Tibial nerve (tissue), 4 donors: ENCODE data around the gene SLCO3A1. TPM values are rescaled to one million over a fixed set of nuclear protein-coding genes. Genes with fewer than 3 reads are reported as not detected.

Source experiments
- DNase-seq, 2 donors: peaks; one replicate each; pipeline ENCODE4 v3.0.0-alpha.2; 2019; ENCODE audit warnings: low spot score in 2 of 2
- H3K27ac ChIP-seq, 4 donors: fragments of 200-600 bp; sonication (generic) in 3 of 4; one replicate each; pipeline ENCODE4 v1.5.1; 2017 to 2019; ENCODE audit warnings: mild to moderate bottlenecking in 1 of 4
- H3K27me3 ChIP-seq, 2 donors: fragments of 200-600 bp; sonication (generic) in 1 of 2; one replicate each; pipeline versions ENCODE4 v1.5.1 to v1.6.0; 2017 to 2019
- H3K36me3 ChIP-seq, 3 donors: fragments of 200-600 bp; sonication (generic); one replicate each; pipeline ENCODE4 v1.5.1; 2018 to 2019
- H3K4me1 ChIP-seq, 4 donors: fragments of 200-600 bp; sonication (generic) in 3 of 4; one replicate each; pipeline ENCODE4 v1.5.1; 2017 to 2019
- H3K4me3 ChIP-seq, 4 donors: fragments of 200-600 bp; sonication (generic) in 3 of 4; one replicate each; pipeline ENCODE4 v1.5.1; 2017 to 2019; ENCODE audit warnings: mild to moderate bottlenecking in 1 of 4, moderate library complexity in 1 of 4
- H3K9me3 ChIP-seq, 4 donors: fragments of 200-600 bp; sonication (generic) in 3 of 4; one replicate each; pipeline ENCODE4 v1.5.1; 2017 to 2019
- CTCF ChIP-seq, 5 experiments: fragments of 200-600 bp in 3 of 5; fragments of 450-650 bp in 2 of 5; sonication (generic) in 3 of 5; IDR thresholded peaks; one replicate each; pipeline ENCODE4 v1.5.1; 2016 to 2019; ENCODE audit warnings: antibody characterized with exemption in 5 of 5, mild to moderate bottlenecking in 3 of 5, moderate library complexity in 2 of 5
- EP300 ChIP-seq, 2 donors: sonication (generic); formaldehyde crosslinking; IDR thresholded peaks; one replicate each; pipeline ENCODE4 v1.6.1; 2017; ENCODE audit warnings: antibody characterized with exemption in 2 of 2, mild to moderate bottlenecking in 1 of 2
- POLR2A ChIP-seq, 2 donors: fragments of 450-650 bp; IDR thresholded peaks; one replicate each; pipeline ENCODE4 v1.6.1; 2017; ENCODE audit warnings: antibody characterized with exemption in 2 of 2, mild to moderate bottlenecking in 2 of 2, moderate library complexity in 2 of 2
- WGBS, 2 donors: methylation state at CpG; one replicate each; pipeline ENCODE4 v1.1.5; 2018; 5-methylcytosine and 5-hydroxymethylcytosine counted together
- total RNA-seq, 4 donors: library from RNA; depleted of rRNA; stranded (reverse); fragments of >200 nt; gene quantifications; one replicate each; pipeline ENCODE4 v1.1.0, GENCODE V29; 2016

Gene SLCO3A1
- total RNA-seq, 4 donors from 2014 or later: 13.8 to 20.2 (median 14.3) TPM

- no peak for DNase-seq
- WGBS, 2 donors: 64 to 71% methylated on average over 3 of the region's 3 CpGs
- TF ChIP-seq CTCF (IDR thresholded peaks at IDR 0.05) (no peak), EP300 (IDR thresholded peaks at IDR 0.05) (no peak)
- Histone ChIP-seq H3K4me1 (no peaks in the 10 kb centered on the region), H3K9me3 (no peaks in the 10 kb centered on the region), H3K27ac (no peak overlapping the region), H3K27me3 (no peaks in the 10 kb centered on the region), H3K4me3 (no peak overlapping the region), H3K36me3 (no peaks in the 10 kb centered on the region)
Observed at GRCh38 chr15:91874171-91874570, 20.7 kb downstream of the SLCO3A1 start.

- Histone ChIP-seq H3K27me3 (no peaks in the 10 kb centered on the region), H3K9me3 (no peaks in the 10 kb centered on the region), H3K4me3 (no peak overlapping the region), H3K36me3 (no peaks in the 10 kb centered on the region), H3K27ac (no peak overlapping the region), H3K4me1 (no peaks in the 10 kb centered on the region)
- 89 to 93% methylated on average over 9 of the region's 9 CpGs for WGBS, 2 donors
- no peak for DNase-seq
- TF ChIP-seq POLR2A (IDR thresholded peaks at IDR 0.05) (no peak), EP300 (IDR thresholded peaks at IDR 0.05) (no peak)
Observed at GRCh38 chr15:91874992-91875660, 21.6 kb downstream of the SLCO3A1 start.

GRCh38 chr15:91876187-91876586 is 22.7 kb downstream of the SLCO3A1 start:
- no peaks in the 10 kb centered on the region for H3K36me3 ChIP-seq
- H3K9me3 ChIP-seq: no peaks in the 10 kb centered on the region
- TF ChIP-seq CTCF (IDR thresholded peaks at IDR 0.05) (no peak), EP300 (IDR thresholded peaks at IDR 0.05) (no peak), POLR2A (IDR thresholded peaks at IDR 0.05) (no peak)
- DNase-seq: no peak
- H3K27ac ChIP-seq: no peak overlapping the region
- 94 to 99% methylated on average over 5 of the region's 5 CpGs for WGBS, 2 donors
- no peak overlapping the region for H3K4me3 ChIP-seq
- H3K27me3 ChIP-seq: no peaks in the 10 kb centered on the region
- H3K4me1 ChIP-seq: no peaks in the 10 kb centered on the region

DNA sequence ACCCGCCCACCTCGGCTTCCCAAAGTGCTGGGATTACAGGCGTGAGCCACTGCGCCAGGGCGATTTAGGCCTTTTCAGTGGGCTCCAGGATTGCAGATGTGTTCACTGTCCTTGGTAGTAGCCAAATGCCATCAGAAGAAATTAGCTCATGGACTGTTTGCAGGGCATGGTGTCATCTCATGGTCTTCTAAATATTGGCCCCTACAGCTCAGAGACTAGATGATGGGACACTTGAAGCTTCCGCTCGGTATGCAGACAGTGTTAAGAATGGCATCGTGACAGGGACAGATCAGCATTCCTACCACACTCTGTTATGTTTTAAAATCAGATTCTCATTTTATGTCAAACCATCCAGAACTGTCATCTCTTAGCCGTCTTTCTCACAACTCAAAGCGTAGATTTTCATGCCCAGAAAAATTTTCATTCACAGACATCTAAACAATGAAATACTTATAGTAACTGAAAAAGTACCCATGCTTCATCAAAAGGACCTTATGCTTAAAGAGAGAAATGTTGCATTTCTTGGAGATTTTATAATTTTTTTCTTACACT is 24.9 kb downstream of the SLCO3A1 start:
- Histone ChIP-seq H3K36me3 (no peaks in the 10 kb centered on the region), H3K4me1 (no peaks in the 10 kb centered on the region), H3K4me3 (no peak overlapping the region), H3K9me3 (no peaks in the 10 kb centered on the region), H3K27me3 (no peaks in the 10 kb centered on the region), H3K27ac (no peak overlapping the region)
- DNase-seq: no peak
- TF ChIP-seq EP300 (IDR thresholded peaks at IDR 0.05) (no peak), CTCF (IDR thresholded peaks at IDR 0.05) (no peak), POLR2A (IDR thresholded peaks at IDR 0.05) (no peak)
- WGBS, 2 donors: 84% methylated on average over 9 to 10 of the region's 10 CpGs

DNA sequence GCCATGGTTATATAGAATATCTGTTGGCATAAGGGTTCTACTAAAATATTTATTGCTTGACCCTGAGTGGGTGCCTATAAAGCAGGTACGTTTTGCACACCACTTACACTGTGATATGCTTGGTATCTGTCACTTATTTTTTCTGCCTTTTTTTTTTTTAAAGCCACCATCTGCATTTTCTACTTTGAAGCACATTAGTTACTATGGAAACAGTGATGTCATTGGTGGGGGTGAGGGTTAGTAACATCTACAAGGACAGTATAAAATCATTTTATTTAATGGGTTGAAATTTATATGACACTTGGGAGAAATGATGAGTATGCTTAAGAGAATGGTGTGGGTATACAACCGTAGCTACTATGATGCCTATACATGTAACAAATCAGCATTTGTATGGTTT is 25.6 kb downstream of the SLCO3A1 start:
- 83 to 85% methylated on average over 2 of the region's 2 CpGs for WGBS, 2 donors
- TF ChIP-seq CTCF (IDR thresholded peaks at IDR 0.05): no peak
- no peak for TF ChIP-seq EP300 (IDR thresholded peaks at IDR 0.05)
- TF ChIP-seq POLR2A (IDR thresholded peaks at IDR 0.05): no peak
- no peak overlapping the region for H3K27ac ChIP-seq

More for the DNA sequence above, 25.6 kb downstream of the SLCO3A1 start:
- no peaks in the 10 kb centered on the region for H3K4me1 ChIP-seq
- H3K4me3 ChIP-seq: no peak overlapping the region
- no peaks in the 10 kb centered on the region for H3K9me3 ChIP-seq
- no peaks in the 10 kb centered on the region for H3K27me3 ChIP-seq
- no peaks in the 10 kb centered on the region for H3K36me3 ChIP-seq
- no peak for DNase-seq
